Keratinocyte (primary cell): Measurements from ENCODE around the gene WDPCP.

Source experiments
- CTCF ChIP-seq, 3 experiments: IDR thresholded peaks in 1 of 3; conservative IDR thresholded peaks in 1 of 3; optimal IDR thresholded peaks in 1 of 3; 2 replicates in 2 of 3; 3 replicates in 1 of 3; pipeline versions ENCODE3 to v1.5.1; 2011; ENCODE audit warnings: low read length in 3 of 3, mild to moderate bottlenecking in 3 of 3, moderate library complexity in 2 of 3, control low read depth in 1 of 3, inconsistent platforms in 1 of 3; ENCODE audit not compliant: insufficient read depth in 2 of 3; ENCODE audit errors: extremely low read depth in 1 of 3
- EZH2 ChIP-seq: IDR thresholded peaks from one replicate; pipeline ENCODE4 v1.6.1; 2012; ENCODE audit warnings: inconsistent platforms, mild to moderate bottlenecking, low read length, moderate library complexity

- TF ChIP-seq CTCF (optimal IDR thresholded peaks at IDR 0.05 in 1 of 3, IDR thresholded peaks at IDR 0.05 in 1 of 3, conservative IDR thresholded peaks at IDR 0.05 in 1 of 3; ENCODE audit: extremely low read depth in 1 of 3, insufficient read depth in 2 of 3, low read length in 3 of 3) (no peak), EZH2 (no peak)
These were observed 394.1 kb downstream of the WDPCP start for GRCh38 chr2:63194175-63194574.
